C4-2B (cell line): ENCODE measurements around the gene P3H3.

Experiments
- CTCF ChIP-seq: fragments of 450-650 bp; conservative IDR thresholded peaks from 2 replicates; pipeline ENCODE4 v1.5.1; 2017; ENCODE audit warnings: mild to moderate bottlenecking
- ZFX ChIP-seq: fragments of 450-650 bp; IDR thresholded peaks from 2 replicates; pipeline ENCODE4 v1.6.1; 2017

GRCh38 chr12:6836851-6837250, 8.6 kb downstream of the P3H3 start:
- TF ChIP-seq CTCF (no peak), ZFX (no peak)
